Right atrium auricular region (tissue), 2 donors: ENCODE data around the gene TTC28. TPM values are rescaled to one million over a fixed set of nuclear protein-coding genes. Genes with fewer than 3 reads are reported as not detected.

ENCODE experiments used
- DNase-seq: peaks from one replicate; pipeline ENCODE4 v3.0.0-alpha.2; 2019; ENCODE audit warnings: low spot score
- H3K27ac ChIP-seq, 2 donors: fragments of 200-600 bp; sonication (generic); 1 replicate in 1 of 2; 2 replicates in 1 of 2; pipeline ENCODE4 v1.5.1; 2016 to 2019
- H3K27me3 ChIP-seq, 2 donors: fragments of 200-600 bp; sonication (generic); one replicate each; pipeline versions ENCODE4 v1.5.1 to v1.6.0; 2017 to 2019
- H3K36me3 ChIP-seq: fragments of 200-600 bp; sonication (generic); one replicate; pipeline ENCODE4 v1.5.1; 2016
- H3K4me1 ChIP-seq, 2 donors: fragments of 200-600 bp; sonication (generic); one replicate each; pipeline versions ENCODE4 v1.5.1 to v1.6.0; 2017 to 2019
- H3K4me3 ChIP-seq, 2 donors: fragments of 200-600 bp; sonication (generic); 1 replicate in 1 of 2; 2 replicates in 1 of 2; pipeline ENCODE4 v1.5.1; 2017 to 2019; ENCODE audit warnings: mild to moderate bottlenecking in 1 of 2, moderate library complexity in 1 of 2
- H3K9me3 ChIP-seq, 2 donors: fragments of 200-600 bp; sonication (generic); one replicate each; pipeline ENCODE4 v1.5.1; 2019
- CTCF ChIP-seq, 2 donors: fragments of 200-600 bp; sonication (generic); IDR thresholded peaks; one replicate each; pipeline ENCODE4 v1.5.1; 2019; ENCODE audit warnings: antibody characterized with exemption in 2 of 2
- total RNA-seq, 2 donors: library from RNA; depleted of rRNA; stranded (reverse); fragments of >200 nt; gene quantifications; one replicate each; pipeline ENCODE4 v1.1.0, GENCODE V29; 2016

The TTC28 gene
- total RNA-seq, 2 donors from 2014 or later: 22.1 to 22.3 TPM

DNA sequence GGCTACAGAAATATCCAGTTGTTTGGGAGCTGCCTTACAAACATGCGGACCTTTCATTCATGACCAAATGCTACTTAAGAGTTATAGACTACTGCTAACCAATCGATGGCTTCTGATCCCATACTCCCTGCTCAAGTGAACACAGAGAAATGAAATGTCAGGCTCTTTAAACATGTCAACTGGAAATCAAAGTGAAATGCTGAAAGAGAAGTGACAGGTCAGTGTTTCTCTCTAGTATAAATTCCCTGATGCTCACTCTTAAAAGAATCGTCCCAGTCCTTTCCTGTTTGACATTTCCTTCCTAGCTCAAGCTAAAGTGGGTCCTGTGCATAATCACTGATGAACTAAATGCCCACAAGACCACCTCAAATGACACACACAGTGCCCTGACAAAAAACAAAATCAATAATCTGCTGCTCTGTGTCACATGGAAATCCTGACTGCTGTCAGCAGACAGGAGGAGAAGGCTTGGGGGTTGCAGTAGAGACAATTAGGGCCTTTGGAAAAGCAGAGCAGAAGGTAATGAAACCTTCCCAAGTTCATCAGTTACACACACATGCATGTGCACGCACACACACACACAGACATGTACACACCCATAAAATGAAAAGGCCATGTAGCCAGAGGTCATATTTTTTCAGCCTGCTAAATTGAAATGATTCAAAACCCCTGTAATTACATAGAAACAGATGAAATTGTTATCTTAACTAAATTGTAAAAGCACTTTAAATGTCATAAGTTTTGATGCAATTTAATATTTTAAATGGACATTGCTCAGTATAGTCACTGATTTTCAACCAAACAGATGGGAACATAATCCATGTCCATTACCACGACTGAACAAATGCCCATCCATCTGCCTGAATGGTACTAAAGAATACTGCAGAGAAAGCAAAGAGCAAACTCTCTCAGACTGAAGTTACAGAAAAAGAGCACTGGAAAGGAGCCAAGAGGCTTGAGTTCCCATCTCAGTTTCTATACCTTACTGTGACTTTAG, 330.7 kb downstream of the TTC28 start:
- Histone ChIP-seq H3K27ac (no peak overlapping the region), H3K27me3 (no peaks in the 10 kb centered on the region), H3K4me3 (no peak overlapping the region), H3K4me1 (peaks cover 0 to 8% of the 10 kb centered on the region in 2 donors), H3K9me3 (no peaks in the 10 kb centered on the region), H3K36me3 (no peaks in the 10 kb centered on the region)
- DNase-seq: no peak
- no peak for TF ChIP-seq CTCF (IDR thresholded peaks at IDR 0.05)

DNA sequence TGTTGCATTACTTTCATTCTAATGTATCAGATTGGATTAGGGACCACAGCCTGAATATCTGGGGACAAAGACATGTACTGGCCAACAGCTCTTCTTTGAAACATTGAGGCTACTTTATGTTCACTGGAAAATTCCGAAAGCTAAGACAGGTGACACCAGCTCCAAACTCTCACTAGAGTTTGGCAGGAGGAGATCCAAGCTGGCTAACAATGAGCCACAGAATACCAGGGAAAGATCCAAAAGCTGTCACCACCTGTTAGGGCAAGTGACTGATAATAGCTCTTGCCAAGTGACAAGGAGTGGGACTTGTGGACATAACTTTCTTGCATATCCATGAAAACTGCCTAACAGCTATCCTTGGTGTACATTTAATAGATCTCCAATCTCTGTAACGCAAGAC, 333.3 kb downstream of the TTC28 start:
- no peak for TF ChIP-seq CTCF (IDR thresholded peaks at IDR 0.05)
- DNase-seq: no peak
- H3K27me3 ChIP-seq: no peaks in the 10 kb centered on the region
- no peaks in the 10 kb centered on the region for H3K9me3 ChIP-seq
- H3K36me3 ChIP-seq: no peaks in the 10 kb centered on the region
- no peak overlapping the region for H3K27ac ChIP-seq
- H3K4me1 ChIP-seq: peaks cover 0 to 11% of the 10 kb centered on the region in 2 donors
- H3K4me3 ChIP-seq: no peak overlapping the region

- TF ChIP-seq CTCF (IDR thresholded peaks at IDR 0.05): no peak
- no peak for DNase-seq
- Histone ChIP-seq H3K4me3 (no peak overlapping the region), H3K27ac (no peak overlapping the region), H3K4me1 (peaks cover 0 to 13% of the 10 kb centered on the region in 2 donors), H3K9me3 (no peaks in the 10 kb centered on the region), H3K27me3 (no peaks in the 10 kb centered on the region), H3K36me3 (no peaks in the 10 kb centered on the region)
Measured at GRCh38 chr22:28344918-28345703, 334.5 kb downstream of the TTC28 start.

- no peak for DNase-seq
- Histone ChIP-seq H3K36me3 (no peaks in the 10 kb centered on the region), H3K4me3 (no peak overlapping the region), H3K27ac (no peak overlapping the region), H3K4me1 (peaks cover 0 to 8% of the 10 kb centered on the region in 2 donors), H3K9me3 (no peaks in the 10 kb centered on the region), H3K27me3 (no peaks in the 10 kb centered on the region)
- no peak for TF ChIP-seq CTCF (IDR thresholded peaks at IDR 0.05)
Measured at GRCh38 chr22:28341001-28341400, 338.6 kb downstream of the TTC28 start.

GRCh38 chr22:28333088-28333487, 346.6 kb downstream of the TTC28 start:
- DNase-seq: no peak
- no peaks in the 10 kb centered on the region for H3K27me3 ChIP-seq
- H3K27ac ChIP-seq: no peak overlapping the region
- no peak for TF ChIP-seq CTCF (IDR thresholded peaks at IDR 0.05)
- H3K4me3 ChIP-seq: no peak overlapping the region
- no peaks in the 10 kb centered on the region for H3K4me1 ChIP-seq
- H3K36me3 ChIP-seq: no peaks in the 10 kb centered on the region
- no peaks in the 10 kb centered on the region for H3K9me3 ChIP-seq
